ENCODE results near the gene DMRTB1.

DMRTB1 gene

DNA sequence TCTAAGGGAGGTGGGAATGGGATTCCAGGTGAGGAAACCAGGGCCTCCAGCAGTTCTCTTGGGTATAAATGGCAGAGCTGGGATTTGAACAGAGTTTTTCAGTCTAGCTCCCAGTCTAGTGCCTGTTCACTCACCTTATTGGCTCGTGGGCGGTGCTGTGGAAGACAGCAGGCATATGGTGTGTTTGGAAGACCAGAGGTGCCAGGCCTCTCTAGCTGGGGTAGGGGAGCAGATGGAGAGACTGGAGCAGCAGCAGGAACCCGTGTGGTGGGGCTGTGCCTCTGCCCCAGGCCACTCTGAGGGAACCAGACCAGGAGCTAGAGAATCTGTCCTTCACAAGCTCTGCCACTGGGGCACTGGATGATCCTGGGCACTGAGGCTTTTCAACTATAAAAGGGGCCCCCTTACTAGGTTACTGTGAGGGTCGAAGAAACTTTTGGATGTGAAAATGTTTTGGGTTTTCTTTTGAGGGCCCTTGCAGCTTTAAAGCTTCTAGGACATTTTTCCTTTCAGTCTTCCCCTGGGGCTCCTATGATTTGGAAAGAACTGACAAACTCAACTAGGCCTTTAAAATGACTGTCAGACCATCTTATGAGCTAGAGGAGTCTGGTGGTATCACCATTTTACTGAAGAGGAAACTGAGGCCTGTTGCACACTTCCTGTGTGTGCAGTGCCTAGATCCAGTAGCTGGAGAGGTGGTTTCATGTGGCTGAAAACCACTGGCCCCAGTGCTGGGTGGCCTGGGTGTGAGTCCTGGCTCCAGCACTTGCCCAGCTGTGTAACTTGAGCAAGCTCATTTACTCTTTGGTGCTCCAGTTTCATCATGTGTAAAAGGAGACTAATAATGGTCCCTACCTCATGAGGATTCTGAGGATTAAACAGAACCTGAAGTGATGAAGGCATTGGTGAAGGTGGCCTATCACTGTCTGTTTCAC is 6.1 kb downstream of the DMRTB1 start:
- Histone ChIP-seq H3K4me1 (ENCODE audit: insufficient read depth, low read length) (no peaks in the 10 kb centered on the region), H3K36me3 (ENCODE audit: insufficient read depth, low read length) (no peaks in the 10 kb centered on the region), H3K27ac (ENCODE audit: low read depth, low read length) (no peak overlapping the region), H3K4me3 (ENCODE audit: low read length) (no peak overlapping the region), H3K27me3 (ENCODE audit: insufficient read depth, low read length) (no peaks in the 10 kb centered on the region; the same call in 1 of the 2 replicates), H3K9me3 (ENCODE audit: insufficient read depth, low read depth, low read length) (no peaks in the 10 kb centered on the region), H3K9ac (ENCODE audit: low read depth, low read length) (no peak overlapping the region)
- 76% methylated on average over 4 of the region's 4 CpGs for WGBS

DNA sequence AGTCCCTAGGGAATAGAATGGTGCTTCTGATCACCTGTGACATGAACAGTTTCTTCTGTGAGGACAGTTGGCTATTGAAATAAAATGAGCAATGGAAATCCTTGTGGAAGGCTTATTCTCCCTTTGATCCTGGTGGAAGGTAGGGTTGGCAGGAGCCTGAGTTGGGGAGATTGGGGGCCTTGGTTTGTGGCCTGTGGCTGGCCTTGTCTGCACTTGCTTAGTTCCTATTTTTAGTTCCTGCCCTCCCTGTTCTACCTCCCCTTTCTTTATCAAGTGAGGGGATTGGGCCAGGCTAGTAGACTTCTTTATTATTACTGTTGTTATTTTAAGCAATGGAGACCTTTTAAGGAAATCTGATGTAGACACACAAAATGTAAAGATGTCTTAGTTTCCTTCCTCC is 8.2 kb downstream of the DMRTB1 start:
- no peak overlapping the region for H3K27ac ChIP-seq (ENCODE audit: low read depth, low read length)
- H3K27me3 ChIP-seq (ENCODE audit: insufficient read depth, low read length) = no peaks in the 10 kb centered on the region
- no peaks in the 10 kb centered on the region for H3K36me3 ChIP-seq (ENCODE audit: insufficient read depth, low read length)
- H3K4me3 ChIP-seq (ENCODE audit: low read length) = no peak overlapping the region
- no peaks in the 10 kb centered on the region for H3K9me3 ChIP-seq (ENCODE audit: insufficient read depth, low read depth, low read length)
- H3K4me1 ChIP-seq (ENCODE audit: insufficient read depth, low read length) = no peaks in the 10 kb centered on the region
- no peak overlapping the region for H3K9ac ChIP-seq (ENCODE audit: low read depth, low read length)

DNA sequence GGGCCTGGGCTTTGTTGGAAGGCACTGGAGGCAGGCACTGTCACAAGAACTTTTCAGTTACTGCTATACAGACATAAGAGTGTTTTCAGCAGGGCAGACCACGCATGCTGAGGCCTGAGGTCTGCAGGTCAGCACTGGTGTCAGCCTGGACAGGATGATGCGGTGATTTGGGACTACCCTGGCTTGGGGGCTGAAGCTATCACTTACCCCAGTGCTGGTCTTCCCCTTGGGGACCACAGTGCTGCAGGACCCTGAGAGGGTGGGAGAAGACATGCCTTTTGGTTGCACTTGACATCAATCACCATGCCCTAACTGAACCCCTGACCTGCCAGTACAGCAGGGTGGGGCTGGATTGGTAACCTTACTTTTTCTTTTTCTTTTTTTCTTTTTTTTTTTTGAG is 9.2 kb downstream of the DMRTB1 start:
- H3K27ac ChIP-seq (ENCODE audit: low read depth, low read length) = no peak overlapping the region
- no peaks in the 10 kb centered on the region for H3K36me3 ChIP-seq (ENCODE audit: insufficient read depth, low read length)
- no peaks in the 10 kb centered on the region for H3K27me3 ChIP-seq (ENCODE audit: insufficient read depth, low read length)
- H3K9me3 ChIP-seq (ENCODE audit: insufficient read depth, low read depth, low read length) = no peaks in the 10 kb centered on the region
- 99% methylated on average over 2 of the region's 2 CpGs for WGBS
- no peak overlapping the region for H3K4me3 ChIP-seq (ENCODE audit: low read length)
- no peaks in the 10 kb centered on the region for H3K4me1 ChIP-seq (ENCODE audit: insufficient read depth, low read length)
- no peak overlapping the region for H3K9ac ChIP-seq (ENCODE audit: low read depth, low read length)

DNA sequence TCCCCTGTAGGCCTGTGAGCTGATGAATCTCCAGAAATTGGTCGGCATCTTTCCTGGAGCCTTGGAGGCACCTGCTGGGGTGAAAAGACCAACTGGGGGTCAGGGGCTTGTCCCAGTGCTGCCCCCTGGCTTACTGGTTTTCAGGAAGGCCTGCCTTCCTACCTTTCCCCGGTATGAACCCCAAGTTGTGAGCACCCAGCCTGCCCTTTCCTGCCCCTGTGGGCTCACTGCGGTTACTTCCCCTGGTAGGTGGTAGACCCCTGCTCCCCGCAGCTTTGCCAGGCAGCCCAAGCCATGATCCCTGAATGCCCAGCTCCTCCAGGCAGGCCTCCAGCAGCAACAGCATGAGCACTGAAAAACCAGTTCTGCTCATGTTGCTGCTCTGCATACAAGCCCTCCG is 10.2 kb downstream of the DMRTB1 start:
- no peak overlapping the region for H3K27ac ChIP-seq (ENCODE audit: low read depth, low read length)
- no peak overlapping the region for H3K9ac ChIP-seq (ENCODE audit: low read depth, low read length)
- 92% methylated on average over 5 of the region's 5 CpGs for WGBS
- no peaks in the 10 kb centered on the region for H3K9me3 ChIP-seq (ENCODE audit: insufficient read depth, low read depth, low read length)
- H3K4me1 ChIP-seq (ENCODE audit: insufficient read depth, low read length) = no peaks in the 10 kb centered on the region
- no peaks in the 10 kb centered on the region for H3K36me3 ChIP-seq (ENCODE audit: insufficient read depth, low read length)
- no peaks in the 10 kb centered on the region for H3K27me3 ChIP-seq (ENCODE audit: insufficient read depth, low read length)
- no peak overlapping the region for H3K4me3 ChIP-seq (ENCODE audit: low read length)

- Histone ChIP-seq H3K27ac (ENCODE audit: low read depth, low read length) (no peak overlapping the region), H3K36me3 (ENCODE audit: insufficient read depth, low read length) (no peaks in the 10 kb centered on the region), H3K9ac (ENCODE audit: low read depth, low read length) (no peak overlapping the region), H3K4me3 (ENCODE audit: low read length) (no peak overlapping the region), H3K9me3 (ENCODE audit: insufficient read depth, low read depth, low read length) (no peaks in the 10 kb centered on the region), H3K27me3 (ENCODE audit: insufficient read depth, low read length) (no peaks in the 10 kb centered on the region), H3K4me1 (ENCODE audit: insufficient read depth, low read length) (no peaks in the 10 kb centered on the region)
- WGBS = 37% methylated on average over 28 of the region's 28 CpGs
These were observed 11.0 kb downstream of the DMRTB1 start for GRCh38 chr1:53470155-53470554.

DNA sequence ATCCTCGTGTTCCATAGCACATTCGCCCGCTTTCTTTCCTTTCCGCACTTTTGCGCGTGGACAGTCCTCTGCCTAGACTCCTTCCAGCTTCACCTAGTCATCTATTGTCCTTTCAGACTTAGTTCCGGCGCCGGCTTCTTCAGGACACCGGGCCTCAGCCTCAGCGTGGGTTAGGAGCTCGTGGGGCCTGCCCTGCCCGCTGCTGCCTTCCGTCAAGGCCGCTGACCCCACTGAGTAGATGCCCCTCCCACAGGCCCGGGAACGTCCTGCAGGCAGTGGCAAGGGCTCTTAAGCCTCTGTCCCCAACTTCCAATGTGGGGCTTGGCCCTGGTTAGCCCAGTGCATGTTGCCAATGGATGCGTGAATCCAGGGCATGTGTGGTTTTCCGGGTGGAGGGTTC is 11.4 kb downstream of the DMRTB1 start:
- H3K27ac ChIP-seq (ENCODE audit: low read depth, low read length) = no peak overlapping the region
- no peak overlapping the region for H3K4me3 ChIP-seq (ENCODE audit: low read length)
- WGBS = 88% methylated on average over 19 of the region's 19 CpGs
- H3K9ac ChIP-seq (ENCODE audit: low read depth, low read length) = no peak overlapping the region
- no peaks in the 10 kb centered on the region for H3K9me3 ChIP-seq (ENCODE audit: insufficient read depth, low read depth, low read length)
- no peaks in the 10 kb centered on the region for H3K4me1 ChIP-seq (ENCODE audit: insufficient read depth, low read length)
- H3K27me3 ChIP-seq (ENCODE audit: insufficient read depth, low read length) = no peaks in the 10 kb centered on the region
- no peaks in the 10 kb centered on the region for H3K36me3 ChIP-seq (ENCODE audit: insufficient read depth, low read length)

DNA sequence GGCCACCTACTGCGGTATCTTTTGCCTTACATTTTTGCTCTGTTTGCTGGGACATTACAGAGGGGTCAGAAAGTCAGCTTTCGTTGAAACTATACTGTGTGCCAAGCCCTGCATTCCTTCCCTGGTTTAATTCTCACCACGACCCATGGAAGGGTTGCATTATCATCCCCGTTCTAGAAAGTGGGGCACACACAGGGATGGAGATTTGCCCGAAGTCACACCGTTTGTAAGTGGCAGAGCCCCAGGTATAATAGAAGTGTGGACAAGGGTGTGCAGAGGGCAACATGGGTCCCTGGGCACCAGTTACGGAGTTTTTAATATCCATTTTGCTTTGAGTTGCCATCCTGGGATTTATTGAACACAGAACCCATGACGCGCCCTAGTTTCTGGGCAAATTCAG is 11.8 kb downstream of the DMRTB1 start:
- Histone ChIP-seq H3K27me3 (ENCODE audit: insufficient read depth, low read length) (no peaks in the 10 kb centered on the region), H3K9me3 (ENCODE audit: insufficient read depth, low read depth, low read length) (no peaks in the 10 kb centered on the region), H3K27ac (ENCODE audit: low read depth, low read length) (no peak overlapping the region), H3K36me3 (ENCODE audit: insufficient read depth, low read length) (no peaks in the 10 kb centered on the region), H3K9ac (ENCODE audit: low read depth, low read length) (no peak overlapping the region), H3K4me3 (ENCODE audit: low read length) (no peak overlapping the region), H3K4me1 (ENCODE audit: insufficient read depth, low read length) (no peaks in the 10 kb centered on the region)
- 95% methylated on average over 9 of the region's 9 CpGs for WGBS

- WGBS = 91% methylated on average over 3 of the region's 3 CpGs
- Histone ChIP-seq H3K4me3 (ENCODE audit: low read length) (no peak overlapping the region), H3K27ac (ENCODE audit: low read depth, low read length) (no peak overlapping the region)
These were observed 14.3 kb downstream of the DMRTB1 start for GRCh38 chr1:53473463-53473862.

DNA sequence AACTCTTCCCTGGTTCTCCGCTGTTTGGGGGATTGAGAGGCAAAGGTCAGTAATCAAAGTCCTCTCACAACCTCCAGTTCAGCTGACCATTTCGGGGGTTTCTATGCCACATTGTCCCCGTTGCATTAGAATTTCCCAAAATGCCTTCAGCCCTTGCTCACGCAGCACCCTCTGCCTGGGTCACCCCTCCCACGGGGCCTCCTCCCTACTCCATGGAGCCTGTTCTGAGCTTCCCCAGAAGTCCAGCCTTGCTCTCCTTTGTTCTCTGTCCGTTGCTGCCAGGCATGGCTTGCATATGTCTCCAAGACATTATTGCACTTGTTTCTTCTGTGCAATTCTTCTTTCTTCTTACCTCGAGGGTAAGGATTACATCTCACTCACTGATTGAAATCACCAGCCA is 16.5 kb downstream of the DMRTB1 start:
- Histone ChIP-seq H3K9me3 (ENCODE audit: insufficient read depth, low read depth, low read length) (no peaks in the 10 kb centered on the region), H3K27me3 (ENCODE audit: insufficient read depth, low read length) (no peaks in the 10 kb centered on the region), H3K27ac (ENCODE audit: low read depth, low read length) (no peak overlapping the region), H3K36me3 (ENCODE audit: insufficient read depth, low read length) (no peaks in the 10 kb centered on the region), H3K9ac (ENCODE audit: low read depth, low read length) (no peak overlapping the region), H3K4me1 (ENCODE audit: insufficient read depth, low read length) (no peaks in the 10 kb centered on the region), H3K4me3 (ENCODE audit: low read length) (no peak overlapping the region)
- WGBS = 89% methylated on average over 7 of the region's 7 CpGs

More at GRCh38 chr1:53473463-53473862, 14.3 kb downstream of the DMRTB1 start:
- no peaks in the 10 kb centered on the region for H3K9me3 ChIP-seq (ENCODE audit: insufficient read depth, low read depth, low read length)
- H3K36me3 ChIP-seq (ENCODE audit: insufficient read depth, low read length) = no peaks in the 10 kb centered on the region
- no peak overlapping the region for H3K9ac ChIP-seq (ENCODE audit: low read depth, low read length)
- H3K4me1 ChIP-seq (ENCODE audit: insufficient read depth, low read length) = no peaks in the 10 kb centered on the region
- no peaks in the 10 kb centered on the region for H3K27me3 ChIP-seq (ENCODE audit: insufficient read depth, low read length)

DNA sequence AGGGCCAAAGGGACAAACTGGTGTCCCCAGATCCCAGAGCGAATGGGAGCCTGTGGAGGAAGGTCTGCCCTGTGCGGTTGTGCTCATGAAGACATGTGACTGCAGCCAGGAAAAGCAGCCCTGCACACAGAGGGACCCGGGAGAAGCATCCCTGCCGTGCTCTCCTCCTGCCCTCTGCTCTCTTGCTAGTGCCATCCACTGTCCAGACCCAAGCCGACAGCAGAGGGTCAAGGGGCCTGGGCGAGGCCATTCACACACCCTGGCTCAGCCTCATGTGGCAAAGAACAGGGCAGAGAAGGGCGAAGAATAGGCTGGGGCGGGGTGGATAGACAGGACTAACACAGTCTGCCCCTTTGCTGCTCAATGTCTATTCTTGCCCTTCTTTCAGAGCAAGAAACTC is 17.4 kb downstream of the DMRTB1 start:
- WGBS = 95% methylated on average over 8 of the region's 8 CpGs
- H3K9ac ChIP-seq (ENCODE audit: low read depth, low read length) = no peak overlapping the region
- H3K4me3 ChIP-seq (ENCODE audit: low read length) = no peak overlapping the region
- H3K4me1 ChIP-seq (ENCODE audit: insufficient read depth, low read length) = no peaks in the 10 kb centered on the region
- H3K9me3 ChIP-seq (ENCODE audit: insufficient read depth, low read depth, low read length) = no peaks in the 10 kb centered on the region
- H3K27me3 ChIP-seq (ENCODE audit: insufficient read depth, low read length) = no peaks in the 10 kb centered on the region
- H3K36me3 ChIP-seq (ENCODE audit: insufficient read depth, low read length) = no peaks in the 10 kb centered on the region
- no peak overlapping the region for H3K27ac ChIP-seq (ENCODE audit: low read depth, low read length)

DNA sequence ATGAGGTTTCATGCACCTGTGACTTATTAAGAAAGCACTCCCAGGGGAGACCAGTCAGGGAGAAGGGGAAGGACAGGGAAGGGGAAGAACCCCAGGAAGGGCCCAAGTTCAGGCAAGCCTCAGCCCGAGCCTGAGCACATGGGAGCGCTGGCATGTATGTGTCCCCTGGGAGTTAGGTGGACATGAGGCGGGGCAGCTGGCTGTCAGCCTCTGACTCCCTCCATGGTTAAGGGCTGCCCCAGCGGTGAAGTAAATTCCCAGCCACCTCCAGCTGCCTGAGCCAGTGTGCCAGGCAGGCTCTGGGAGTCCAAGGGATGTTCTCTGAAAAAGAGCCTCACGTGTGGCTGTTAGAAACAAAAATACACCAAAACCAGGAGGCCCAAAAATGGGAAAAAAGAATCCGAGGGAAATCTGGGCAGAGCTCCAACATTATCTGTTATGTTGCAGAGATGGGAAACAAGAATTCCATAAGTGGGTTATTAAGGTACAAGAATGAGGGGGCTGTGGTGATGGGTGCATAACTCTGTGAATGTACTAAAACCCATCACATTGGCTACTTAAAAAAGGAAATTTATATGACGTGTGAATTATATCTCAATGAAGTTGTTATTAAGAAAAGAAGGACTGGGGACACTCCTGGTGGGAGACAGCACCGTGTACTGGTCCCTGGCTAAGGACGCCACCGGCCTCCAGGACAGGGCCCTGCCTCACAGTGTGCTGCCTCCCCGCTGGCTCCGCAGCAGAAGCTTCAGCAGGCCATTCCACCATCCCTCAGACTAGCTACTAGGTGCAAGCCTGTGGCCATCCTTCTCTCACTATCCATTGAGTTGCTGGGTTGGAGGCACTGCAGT is 18.7 kb downstream of the DMRTB1 start:
- Histone ChIP-seq H3K27me3 (ENCODE audit: insufficient read depth, low read length) (no peaks in the 10 kb centered on the region), H3K9me3 (ENCODE audit: insufficient read depth, low read depth, low read length) (no peaks in the 10 kb centered on the region), H3K4me3 (ENCODE audit: low read length) (no peak overlapping the region), H3K9ac (ENCODE audit: low read depth, low read length) (no peak overlapping the region), H3K27ac (ENCODE audit: low read depth, low read length) (no peak overlapping the region), H3K4me1 (ENCODE audit: insufficient read depth, low read length) (no peaks in the 10 kb centered on the region), H3K36me3 (ENCODE audit: insufficient read depth, low read length) (no peaks in the 10 kb centered on the region)
- 95% methylated on average over 12 of the region's 12 CpGs for WGBS
